ENCODE data around the gene KLHL8.
"Not testable (repeated sequence)": the region's sequence is repeated elsewhere in the genome, so short reads cannot be mapped to it uniquely, and the experiment has no call there.

Gene KLHL8

GRCh38 chr4:87240341-87240740 lies 19.9 kb upstream of the KLHL8 start:
- peaks cover 5 to 9% of the 10 kb centered on the region in 2 donors for H3K36me3 Mint-ChIP-seq
- H3K27me3 Mint-ChIP-seq: peaks cover 0 to 6% of the 10 kb centered on the region in 2 donors
- DNase-seq (no peak), ATAC-seq (replicated peaks) (no peak)
- H3K27ac Mint-ChIP-seq: no peak overlapping the region
- H3K4me3 Mint-ChIP-seq: no peak overlapping the region
- H3K9me3 Mint-ChIP-seq: peaks cover 11 to 15% of the 10 kb centered on the region in 2 donors
- H3K4me1 Mint-ChIP-seq: no peaks in the 10 kb centered on the region

GRCh38 chr4:87239821-87240220 lies 19.4 kb upstream of the KLHL8 start:
- peaks cover 0 to 1% of the 10 kb centered on the region in 2 donors for H3K27me3 Mint-ChIP-seq
- no peak overlapping the region for H3K27ac Mint-ChIP-seq
- no peak for DNase-seq
- H3K4me3 Mint-ChIP-seq: no peak overlapping the region
- ATAC-seq (replicated peaks): no peak
- H3K9me3 Mint-ChIP-seq: peaks cover 11 to 15% of the 10 kb centered on the region in 2 donors
- no peaks in the 10 kb centered on the region for H3K4me1 Mint-ChIP-seq
- H3K36me3 Mint-ChIP-seq: peaks cover 5 to 9% of the 10 kb centered on the region in 2 donors

- no peak overlapping the region for H3K4me3 Mint-ChIP-seq
- peaks cover 5 to 9% of the 10 kb centered on the region in 2 donors for H3K36me3 Mint-ChIP-seq
- ATAC-seq (replicated peaks): no peak
- H3K27ac Mint-ChIP-seq: no peak overlapping the region
- no peaks in the 10 kb centered on the region for H3K27me3 Mint-ChIP-seq
- peaks cover 8 to 15% of the 10 kb centered on the region in 2 donors for H3K9me3 Mint-ChIP-seq
- no peak for DNase-seq
- H3K4me1 Mint-ChIP-seq: no peaks in the 10 kb centered on the region
Measured at GRCh38 chr4:87239194-87239593, 18.8 kb upstream of the KLHL8 start.

- Mint-ChIP-seq H3K4me3 (no peak overlapping the region), H3K27me3 (no peaks in the 10 kb centered on the region), H3K27ac (no peak overlapping the region), H3K36me3 (no peaks in the 10 kb centered on the region), H3K4me1 (no peaks in the 10 kb centered on the region), H3K9me3 (peaks cover 0 to 1% of the 10 kb centered on the region in 2 donors)
- ATAC-seq (replicated peaks) (no peak), DNase-seq (no peak)
Measured at GRCh38 chr4:87236861-87237260, 16.4 kb upstream of the KLHL8 start.

- Mint-ChIP-seq H3K4me1 (no peaks in the 10 kb centered on the region), H3K27me3 (no peaks in the 10 kb centered on the region), H3K27ac (no peak overlapping the region), H3K4me3 (peak overlapping the region; percentile 82 to 87), H3K36me3 (no peaks in the 10 kb centered on the region), H3K9me3 (no peaks in the 10 kb centered on the region)
- no peak for ATAC-seq (replicated peaks)
- no peak for DNase-seq
Measured at GRCh38 chr4:87235020-87235671, 14.7 kb upstream of the KLHL8 start.

GRCh38 chr4:87232216-87232615 lies 11.8 kb upstream of the KLHL8 start:
- DNase-seq (no peak), ATAC-seq (replicated peaks) (no peak)
- Mint-ChIP-seq H3K4me3 (no peak overlapping the region), H3K4me1 (no peaks in the 10 kb centered on the region), H3K27me3 (no peaks in the 10 kb centered on the region), H3K36me3 (no peaks in the 10 kb centered on the region), H3K27ac (no peak overlapping the region), H3K9me3 (no peaks in the 10 kb centered on the region)

- no peaks in the 10 kb centered on the region for H3K4me1 Mint-ChIP-seq
- DNase-seq: no peak
- no peaks in the 10 kb centered on the region for H3K9me3 Mint-ChIP-seq
- no peak for ATAC-seq (replicated peaks)
- no peaks in the 10 kb centered on the region for H3K36me3 Mint-ChIP-seq
- no peak overlapping the region for H3K4me3 Mint-ChIP-seq
- H3K27ac Mint-ChIP-seq: no peak overlapping the region
- no peaks in the 10 kb centered on the region for H3K27me3 Mint-ChIP-seq
Measured at GRCh38 chr4:87230806-87231205, 10.4 kb upstream of the KLHL8 start.

- Mint-ChIP-seq H3K9me3 (no peaks in the 10 kb centered on the region), H3K27ac (no peak overlapping the region), H3K36me3 (no peaks in the 10 kb centered on the region), H3K4me3 (no peak overlapping the region), H3K27me3 (no peaks in the 10 kb centered on the region), H3K4me1 (no peaks in the 10 kb centered on the region)
- DNase-seq (no peak), ATAC-seq (replicated peaks) (no peak)
Measured at GRCh38 chr4:87229979-87230378, 9.6 kb upstream of the KLHL8 start.

GRCh38 chr4:87228262-87228860 lies 7.9 kb upstream of the KLHL8 start:
- Mint-ChIP-seq H3K27ac (no peak overlapping the region), H3K27me3 (no peaks in the 10 kb centered on the region), H3K4me3 (no peak overlapping the region), H3K9me3 (no peaks in the 10 kb centered on the region), H3K36me3 (no peaks in the 10 kb centered on the region), H3K4me1 (no peaks in the 10 kb centered on the region)
- DNase-seq (no peak), ATAC-seq (replicated peaks) (no peak)

- H3K4me1 Mint-ChIP-seq: no peaks in the 10 kb centered on the region
- no peaks in the 10 kb centered on the region for H3K27me3 Mint-ChIP-seq
- H3K4me3 Mint-ChIP-seq: no peak overlapping the region
- DNase-seq: no peak
- no peaks in the 10 kb centered on the region for H3K9me3 Mint-ChIP-seq
- H3K36me3 Mint-ChIP-seq: no peaks in the 10 kb centered on the region
- H3K27ac Mint-ChIP-seq: no peak overlapping the region
- ATAC-seq (replicated peaks): no peak
Measured at GRCh38 chr4:87227751-87228151, 7.3 kb upstream of the KLHL8 start.

GRCh38 chr4:87225936-87226335 lies 5.5 kb upstream of the KLHL8 start:
- Mint-ChIP-seq H3K9me3 (no peaks in the 10 kb centered on the region), H3K27me3 (no peaks in the 10 kb centered on the region), H3K4me1 (peaks cover 0 to 2% of the 10 kb centered on the region in 2 donors), H3K27ac (no peak overlapping the region), H3K4me3 (no peak overlapping the region), H3K36me3 (no peaks in the 10 kb centered on the region)
- DNase-seq (no peak), ATAC-seq (replicated peaks) (no peak)

- no peak overlapping the region for H3K27ac Mint-ChIP-seq
- ATAC-seq (replicated peaks) (no peak), DNase-seq (no peak)
- no peaks in the 10 kb centered on the region for H3K36me3 Mint-ChIP-seq
- no peaks in the 10 kb centered on the region for H3K9me3 Mint-ChIP-seq
- no peaks in the 10 kb centered on the region for H3K27me3 Mint-ChIP-seq
- H3K4me1 Mint-ChIP-seq: peaks cover 0 to 7% of the 10 kb centered on the region in 2 donors
- no peak overlapping the region for H3K4me3 Mint-ChIP-seq
Measured at GRCh38 chr4:87224141-87224923, 3.9 kb upstream of the KLHL8 start.

GRCh38 chr4:87219632-87220093 lies 755 bp downstream of the KLHL8 start:
- Mint-ChIP-seq H3K36me3 (peaks cover 0 to 6% of the 10 kb centered on the region in 2 donors), H3K9me3 (no peaks in the 10 kb centered on the region), H3K27me3 (no peaks in the 10 kb centered on the region), H3K27ac (peak overlapping the region; percentile 96), H3K4me3 (peak overlapping the region; percentile 88 to 95), H3K4me1 (peaks cover 7 to 17% of the 10 kb centered on the region in 2 donors)
- ATAC-seq (replicated peaks): peak; percentile 47 to 53
- DNase-seq: no peak

- H3K27me3 Mint-ChIP-seq; ATAC-seq (replicated peaks); H3K4me3 Mint-ChIP-seq; H3K27ac Mint-ChIP-seq; DNase-seq; H3K36me3 Mint-ChIP-seq; H3K9me3 Mint-ChIP-seq: not testable (repeated sequence)
- H3K4me1 Mint-ChIP-seq: peaks cover 7 to 17% of the 10 kb centered on the region in 2 donors
Measured at GRCh38 chr4:87217235-87217763, 3.1 kb downstream of the KLHL8 start.

All from stimulated activated naive B cell treated with anti-CD40 and anti-IgM and Interleukin-4, amounts not matched to agents 10 μg/mL and 1 μg/mL and 100 μg/mL, for 72 hours (primary cell).